Liver (tissue), 9 donors: Measurements from ENCODE around the gene NOS1AP. TPM values are rescaled to one million over a fixed set of nuclear protein-coding genes. Genes with fewer than 3 reads are reported as not detected.

Experiments
- DNase-seq: peaks from one replicate; pipeline ENCODE4 v3.0.0-alpha.2; 2017; ENCODE audit warnings: low spot score
- H3K27ac ChIP-seq, 2 donors: one replicate each; pipeline ENCODE4 v1.7.0; 2013; ENCODE audit warnings: inconsistent platforms in 2 of 2, low read length in 2 of 2, control low read depth in 1 of 2, low read depth in 1 of 2, mild to moderate bottlenecking in 1 of 2
- H3K27me3 ChIP-seq, 4 donors: one replicate each; pipeline versions ENCODE4 v1.6.1 to v1.7.0; 2013; ENCODE audit warnings: low read length in 3 of 4, inconsistent platforms in 1 of 4, mild to moderate bottlenecking in 1 of 4, moderate library complexity in 1 of 4; ENCODE audit not compliant: control insufficient read depth in 4 of 4, insufficient read depth in 4 of 4
- H3K36me3 ChIP-seq, 4 donors: one replicate each; pipeline versions ENCODE4 v1.6.1 to v1.7.0; 2013; ENCODE audit warnings: low read length in 3 of 4, mild to moderate bottlenecking in 3 of 4, low read depth in 1 of 4, moderate library complexity in 1 of 4; ENCODE audit not compliant: control insufficient read depth in 4 of 4, insufficient read depth in 3 of 4
- H3K4me1 ChIP-seq, 4 donors: one replicate each; pipeline versions ENCODE4 v1.6.1 to v1.7.0; 2013; ENCODE audit warnings: low read length in 3 of 4, mild to moderate bottlenecking in 3 of 4, moderate library complexity in 1 of 4; ENCODE audit not compliant: control insufficient read depth in 4 of 4, insufficient read depth in 4 of 4
- H3K4me3 ChIP-seq, 3 donors: one replicate each; pipeline versions ENCODE4 v1.6.1 to v1.7.0; 2013; ENCODE audit warnings: low read length in 3 of 3, control low read depth in 1 of 3, low read depth in 1 of 3, mild to moderate bottlenecking in 1 of 3
- H3K9ac ChIP-seq, 2 donors: one replicate each; pipeline ENCODE4 v1.7.0; 2013; ENCODE audit warnings: low read length in 2 of 2, mild to moderate bottlenecking in 2 of 2, moderate library complexity in 2 of 2, control low read depth in 1 of 2, low read depth in 1 of 2
- H3K9me3 ChIP-seq, 4 donors: one replicate each; pipeline versions ENCODE4 v1.6.1 to v1.7.0; 2013; ENCODE audit warnings: low read length in 3 of 4; ENCODE audit not compliant: control insufficient read depth in 4 of 4
- ATF3 ChIP-seq: IDR thresholded peaks from 2 replicates; pipeline ENCODE4 v1.6.1; 2016; ENCODE audit warnings: antibody characterized with exemption
- CTCF ChIP-seq: fragments of 150-350 bp; IDR thresholded peaks from 2 replicates; pipeline ENCODE4 v1.5.1; 2017; ENCODE audit warnings: improper control_type of control experiment, low read depth, low read length; ENCODE audit not compliant: missing input control
- EGR1 ChIP-seq, 2 donors: IDR thresholded peaks; 2 replicates each; pipeline ENCODE4 v1.6.1; 2016 to 2018; ENCODE audit warnings: antibody characterized with exemption in 2 of 2, low read depth in 2 of 2
- FOXA1 ChIP-seq: IDR thresholded peaks from 2 replicates; pipeline ENCODE4 v1.6.1; 2016; ENCODE audit warnings: antibody characterized with exemption
- FOXA2 ChIP-seq: IDR thresholded peaks from 2 replicates; pipeline ENCODE4 v1.6.1; 2016; ENCODE audit warnings: antibody characterized with exemption
- GABPA ChIP-seq, 2 donors: IDR thresholded peaks in 1 of 2; conservative IDR thresholded peaks in 1 of 2; 2 replicates each; pipeline ENCODE4 v1.6.1; 2016; ENCODE audit warnings: antibody characterized with exemption in 2 of 2, mild to moderate bottlenecking in 1 of 2, moderate library complexity in 1 of 2
- HNF4A ChIP-seq, 2 donors: conservative IDR thresholded peaks; 2 replicates each; pipeline ENCODE4 v1.6.1; 2016; ENCODE audit warnings: antibody characterized with exemption in 2 of 2, mild to moderate bottlenecking in 2 of 2
- HNF4G ChIP-seq: IDR thresholded peaks from 2 replicates; pipeline ENCODE4 v1.6.1; 2016; ENCODE audit warnings: antibody characterized with exemption
- JUND ChIP-seq, 2 donors: IDR thresholded peaks; 2 replicates each; pipeline ENCODE4 v1.6.1; 2016; ENCODE audit warnings: antibody characterized with exemption in 2 of 2
- MAX ChIP-seq: IDR thresholded peaks from 2 replicates; pipeline ENCODE4 v1.6.1; 2016; ENCODE audit warnings: antibody characterized with exemption
- NR2F2 ChIP-seq: IDR thresholded peaks from 2 replicates; pipeline ENCODE4 v1.6.1; 2016; ENCODE audit warnings: antibody characterized with exemption
- RAD21 ChIP-seq, 2 donors: IDR thresholded peaks; 2 replicates each; pipeline ENCODE4 v1.6.1; 2016; ENCODE audit warnings: antibody characterized with exemption in 2 of 2, mild to moderate bottlenecking in 2 of 2
- RXRA ChIP-seq, 2 donors: IDR thresholded peaks; 2 replicates each; pipeline ENCODE4 v1.6.1; 2017 to 2018; ENCODE audit warnings: antibody characterized with exemption in 2 of 2, mild to moderate bottlenecking in 1 of 2
- SP1 ChIP-seq: IDR thresholded peaks from 2 replicates; pipeline ENCODE4 v1.6.1; 2018; ENCODE audit warnings: antibody characterized with exemption, mild to moderate bottlenecking
- TAF1 ChIP-seq: conservative IDR thresholded peaks from 2 replicates; pipeline ENCODE4 v1.6.1; 2016; ENCODE audit warnings: antibody characterized with exemption, mild to moderate bottlenecking
- YY1 ChIP-seq: IDR thresholded peaks from 2 replicates; pipeline ENCODE4 v1.6.1; 2016; ENCODE audit warnings: antibody characterized with exemption, mild to moderate bottlenecking
- WGBS: extraction: QIAGEN DNeasy Blood & Tissue Kit; methylation state at CpG from one replicate; pipeline ENCODE4 v1.1.7; 2013; 5-methylcytosine and 5-hydroxymethylcytosine counted together
- polyA plus RNA-seq, 2 donors: library from polyadenylated mRNA; stranded (reverse) in 1 of 2; unstranded in 1 of 2; fragments of 200-250 nt in 1 of 2; fragments of >200 nt in 1 of 2; fragmentation: Nextera tagmentation in 1 of 2; extraction: Ambion mirVana in 1 of 2; gene quantifications; one replicate each; pipeline versions ENCODE4 v1.2.1 to v1.2.3, GENCODE V29; 2013 to 2015
- total RNA-seq, 2 donors: library from RNA; depleted of rRNA; stranded (reverse); fragments of >200 nt; gene quantifications; one replicate each; pipeline ENCODE4 v1.2.3, GENCODE V29; 2014
- TF ChIP-seq, protein P1 (sequence below): IDR thresholded peaks from 2 replicates; pipeline ENCODE4 v1.6.1; 2016; ENCODE audit warnings: antibody characterized with exemption
- TF ChIP-seq, protein P2 (sequence below): IDR thresholded peaks from 2 replicates; pipeline ENCODE4 v1.6.1; 2016; ENCODE audit warnings: antibody characterized with exemption, mild to moderate bottlenecking
- donor health status: healthy.
- donor health status: healthy.
- donor health status: healthy.
- donor health status: healthy.
- donor health status: healthy.

Gene NOS1AP
- total and polyA plus RNA-seq, 4 donors, result 1.4 to 13.0 (median 4.5) TPM

DNA sequence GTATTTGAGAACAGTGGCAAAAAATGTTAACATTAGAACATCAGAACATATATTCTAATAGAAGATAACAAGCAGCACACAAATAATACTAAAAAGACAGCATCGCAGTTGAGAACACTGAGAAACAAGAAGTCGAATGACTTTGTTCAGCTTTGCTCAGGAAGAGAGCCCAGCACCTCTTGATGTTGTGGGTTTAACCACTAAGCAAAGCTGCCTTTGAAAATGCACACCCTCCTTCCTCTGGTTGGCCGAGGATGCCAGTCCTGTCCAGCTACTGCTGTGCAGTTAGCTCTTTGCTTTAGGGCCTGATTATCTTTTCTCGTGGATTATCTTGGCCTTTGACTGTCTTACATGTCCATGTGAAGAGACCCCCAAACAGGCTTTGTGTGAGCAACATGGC is 246.7 kb downstream of the NOS1AP start (continued):
- TF ChIP-seq CTCF, result no peak
- TF ChIP-seq FOXA2, result no peak
- TF ChIP-seq EGR1 (IDR thresholded peaks at IDR 0.05; ENCODE audit: low read depth in 2 of 2), result no peak
- TF ChIP-seq MAX, result no peak
- TF ChIP-seq ATF3, result no peak
- no peak for TF ChIP-seq JUND (IDR thresholded peaks at IDR 0.05)

DNA sequence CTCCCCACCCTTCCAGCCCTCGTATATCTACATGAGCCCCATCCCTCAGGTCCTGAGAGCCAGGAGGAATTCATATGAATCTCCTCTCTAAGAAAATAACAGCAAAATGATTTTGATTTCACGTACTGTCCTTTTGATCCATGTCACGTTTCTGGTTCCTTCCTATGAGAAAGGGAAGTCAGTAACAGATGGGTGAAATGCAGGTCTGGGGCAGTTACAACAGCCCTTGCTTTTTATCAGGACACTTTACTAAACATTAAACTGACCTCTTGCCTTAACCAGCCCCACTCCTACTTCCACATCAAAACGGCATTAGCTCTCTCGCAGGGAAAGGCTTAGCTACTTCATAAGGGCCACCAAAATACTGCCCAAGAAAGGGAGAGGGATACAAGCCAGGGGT is 248.1 kb downstream of the NOS1AP start:
- H3K27me3 ChIP-seq, result no peaks in the 10 kb centered on the region
- no peaks in the 10 kb centered on the region for H3K36me3 ChIP-seq
- DNase-seq, result no peak
- no peaks in the 10 kb centered on the region for H3K9me3 ChIP-seq
- H3K27ac ChIP-seq, result no peak overlapping the region
- TF ChIP-seq HNF4A (conservative IDR thresholded peaks at IDR 0.05) (no peak), RXRA (IDR thresholded peaks at IDR 0.05) (no peak), YY1 (no peak), JUND (IDR thresholded peaks at IDR 0.05) (no peak), SP1 (no peak)
- no peak overlapping the region for H3K4me3 ChIP-seq
- no peaks in the 10 kb centered on the region for H3K4me1 ChIP-seq
- WGBS, result 73% methylated on average over 5 of the region's 5 CpGs
- no peak overlapping the region for H3K9ac ChIP-seq

GRCh38 chr1:162319493-162320175 is 250.1 kb downstream of the NOS1AP start:
- DNase-seq, result no peak

More at GRCh38 chr1:162319493-162320175, 250.1 kb downstream of the NOS1AP start:
- no peaks in the 10 kb centered on the region for H3K36me3 ChIP-seq
- no peak overlapping the region for H3K4me3 ChIP-seq
- H3K9me3 ChIP-seq, result no peaks in the 10 kb centered on the region
- H3K27me3 ChIP-seq, result no peaks in the 10 kb centered on the region
- 91% methylated on average over 9 of the region's 9 CpGs for WGBS
- H3K27ac ChIP-seq, result no peak overlapping the region
- H3K4me1 ChIP-seq, result no peaks in the 10 kb centered on the region
- TF ChIP-seq HNF4G, result no peak
- no peak for TF ChIP-seq CTCF
- no peak for TF ChIP-seq JUND (IDR thresholded peaks at IDR 0.05)
- TF ChIP-seq, protein P1, sequence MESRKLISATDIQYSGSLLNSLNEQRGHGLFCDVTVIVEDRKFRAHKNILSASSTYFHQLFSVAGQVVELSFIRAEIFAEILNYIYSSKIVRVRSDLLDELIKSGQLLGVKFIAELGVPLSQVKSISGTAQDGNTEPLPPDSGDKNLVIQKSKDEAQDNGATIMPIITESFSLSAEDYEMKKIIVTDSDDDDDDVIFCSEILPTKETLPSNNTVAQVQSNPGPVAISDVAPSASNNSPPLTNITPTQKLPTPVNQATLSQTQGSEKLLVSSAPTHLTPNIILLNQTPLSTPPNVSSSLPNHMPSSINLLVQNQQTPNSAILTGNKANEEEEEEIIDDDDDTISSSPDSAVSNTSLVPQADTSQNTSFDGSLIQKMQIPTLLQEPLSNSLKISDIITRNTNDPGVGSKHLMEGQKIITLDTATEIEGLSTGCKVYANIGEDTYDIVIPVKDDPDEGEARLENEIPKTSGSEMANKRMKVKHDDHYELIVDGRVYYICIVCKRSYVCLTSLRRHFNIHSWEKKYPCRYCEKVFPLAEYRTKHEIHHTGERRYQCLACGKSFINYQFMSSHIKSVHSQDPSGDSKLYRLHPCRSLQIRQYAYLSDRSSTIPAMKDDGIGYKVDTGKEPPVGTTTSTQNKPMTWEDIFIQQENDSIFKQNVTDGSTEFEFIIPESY, result no peak
- no peak for TF ChIP-seq ATF3
- no peak for TF ChIP-seq MAX
- no peak for TF ChIP-seq EGR1 (IDR thresholded peaks at IDR 0.05; ENCODE audit: low read depth in 2 of 2)
- no peak for TF ChIP-seq SP1
- no peak for TF ChIP-seq GABPA (IDR thresholded peaks at IDR 0.05 in 1 of 2, conservative IDR thresholded peaks at IDR 0.05 in 1 of 2)
- no peak for TF ChIP-seq FOXA1
- no peak for TF ChIP-seq HNF4A (conservative IDR thresholded peaks at IDR 0.05)
- no peak for TF ChIP-seq TAF1
- no peak for TF ChIP-seq RAD21 (IDR thresholded peaks at IDR 0.05)
- TF ChIP-seq, protein P2, sequence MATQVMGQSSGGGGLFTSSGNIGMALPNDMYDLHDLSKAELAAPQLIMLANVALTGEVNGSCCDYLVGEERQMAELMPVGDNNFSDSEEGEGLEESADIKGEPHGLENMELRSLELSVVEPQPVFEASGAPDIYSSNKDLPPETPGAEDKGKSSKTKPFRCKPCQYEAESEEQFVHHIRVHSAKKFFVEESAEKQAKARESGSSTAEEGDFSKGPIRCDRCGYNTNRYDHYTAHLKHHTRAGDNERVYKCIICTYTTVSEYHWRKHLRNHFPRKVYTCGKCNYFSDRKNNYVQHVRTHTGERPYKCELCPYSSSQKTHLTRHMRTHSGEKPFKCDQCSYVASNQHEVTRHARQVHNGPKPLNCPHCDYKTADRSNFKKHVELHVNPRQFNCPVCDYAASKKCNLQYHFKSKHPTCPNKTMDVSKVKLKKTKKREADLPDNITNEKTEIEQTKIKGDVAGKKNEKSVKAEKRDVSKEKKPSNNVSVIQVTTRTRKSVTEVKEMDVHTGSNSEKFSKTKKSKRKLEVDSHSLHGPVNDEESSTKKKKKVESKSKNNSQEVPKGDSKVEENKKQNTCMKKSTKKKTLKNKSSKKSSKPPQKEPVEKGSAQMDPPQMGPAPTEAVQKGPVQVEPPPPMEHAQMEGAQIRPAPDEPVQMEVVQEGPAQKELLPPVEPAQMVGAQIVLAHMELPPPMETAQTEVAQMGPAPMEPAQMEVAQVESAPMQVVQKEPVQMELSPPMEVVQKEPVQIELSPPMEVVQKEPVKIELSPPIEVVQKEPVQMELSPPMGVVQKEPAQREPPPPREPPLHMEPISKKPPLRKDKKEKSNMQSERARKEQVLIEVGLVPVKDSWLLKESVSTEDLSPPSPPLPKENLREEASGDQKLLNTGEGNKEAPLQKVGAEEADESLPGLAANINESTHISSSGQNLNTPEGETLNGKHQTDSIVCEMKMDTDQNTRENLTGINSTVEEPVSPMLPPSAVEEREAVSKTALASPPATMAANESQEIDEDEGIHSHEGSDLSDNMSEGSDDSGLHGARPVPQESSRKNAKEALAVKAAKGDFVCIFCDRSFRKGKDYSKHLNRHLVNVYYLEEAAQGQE, result no peak
- no peak for TF ChIP-seq RXRA (IDR thresholded peaks at IDR 0.05)
- TF ChIP-seq NR2F2, result no peak
- no peak overlapping the region for H3K9ac ChIP-seq
